Activated CD4-positive, alpha-beta T cell treated with anti-CD3 and anti-CD28 coated beads, Interleukin-2, amount 50 U/mL, for 1 hour (primary cell): Measurements from ENCODE around the gene CDK14.

Experiments used
- DNase-seq: peaks from one replicate; pipeline ENCODE4 v3.0.0-alpha.2; 2020

CDK14 gene

GRCh38 chr7:90688810-90689209 lies 92.7 kb downstream of the CDK14 start:
- no peak for DNase-seq

- DNase-seq = no peak
These were observed 93.1 kb downstream of the CDK14 start for GRCh38 chr7:90689260-90689659.

DNA sequence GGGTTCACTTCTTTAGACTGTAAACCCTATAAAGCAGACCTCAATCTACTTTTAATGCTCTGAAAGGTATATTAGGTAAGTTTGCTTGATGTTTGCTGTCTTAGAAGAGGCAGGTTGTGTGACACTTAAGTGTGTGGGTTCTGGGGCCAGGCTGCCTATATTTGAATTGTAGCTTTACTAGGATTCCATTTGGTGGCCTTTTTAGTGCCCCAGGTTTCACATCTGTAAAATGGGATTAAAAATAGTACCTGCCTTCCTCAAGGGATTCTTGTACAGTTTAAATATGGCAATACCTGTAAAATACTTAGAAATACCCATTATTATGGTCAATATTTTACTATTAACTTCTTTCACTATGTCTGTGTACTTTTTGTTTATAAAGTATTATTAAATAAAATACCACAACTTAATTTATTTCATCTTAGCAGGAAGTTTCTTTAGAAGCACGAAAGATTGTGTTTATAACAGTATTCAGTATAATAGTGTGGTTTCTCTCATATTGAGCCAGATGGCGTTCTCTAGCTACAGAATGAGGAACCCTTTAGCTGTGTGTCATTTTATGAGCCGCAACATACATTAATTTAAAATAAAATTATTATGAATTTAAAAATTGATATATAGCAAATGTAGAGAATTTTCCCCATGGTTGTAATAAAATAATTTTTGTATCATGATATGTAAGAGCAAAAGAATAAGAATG lies 94.2 kb downstream of the CDK14 start:
- DNase-seq = no peak

DNA sequence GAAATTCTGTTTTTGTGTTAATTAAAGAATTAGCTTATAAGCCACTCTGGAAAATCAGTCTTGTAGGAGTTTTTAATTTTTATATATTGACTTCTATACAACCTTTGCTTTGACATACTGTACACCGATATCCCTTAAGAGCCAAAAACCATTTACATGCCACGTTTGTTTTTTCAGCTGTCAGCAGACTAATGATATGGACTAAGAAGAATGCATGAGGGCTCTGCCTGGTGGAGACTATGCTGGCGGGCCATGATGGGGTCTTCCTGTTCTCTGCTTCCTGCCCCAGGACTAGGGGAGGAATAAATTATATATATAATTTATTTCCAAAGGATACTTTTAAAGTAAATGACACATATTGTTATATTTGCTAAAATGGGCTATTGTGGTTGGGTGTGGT lies 96.3 kb downstream of the CDK14 start:
- no peak for DNase-seq

- no peak for DNase-seq
These were observed 96.8 kb downstream of the CDK14 start for GRCh38 chr7:90692947-90693346.

DNA sequence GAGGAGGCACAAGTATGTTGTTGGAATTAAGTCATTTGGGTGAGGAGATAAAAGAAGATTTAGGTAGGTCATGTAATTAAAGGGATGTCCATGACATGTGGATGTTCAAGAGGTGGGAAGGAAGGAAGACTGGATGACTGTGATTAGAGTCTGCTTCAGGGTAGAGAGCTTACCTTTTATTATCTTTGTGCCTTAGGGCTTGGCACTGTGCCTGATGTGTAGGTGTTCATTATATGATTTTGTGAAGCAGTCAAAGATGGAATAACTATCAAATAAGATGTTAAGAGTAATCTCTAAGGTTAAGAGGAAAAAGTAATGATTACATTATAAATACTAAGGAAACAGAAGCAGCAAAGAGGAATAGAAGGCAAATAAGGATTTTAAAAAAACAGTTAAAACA lies 97.8 kb downstream of the CDK14 start:
- no peak for DNase-seq

GRCh38 chr7:90698616-90699015 lies 102.5 kb downstream of the CDK14 start:
- no peak for DNase-seq

DNA sequence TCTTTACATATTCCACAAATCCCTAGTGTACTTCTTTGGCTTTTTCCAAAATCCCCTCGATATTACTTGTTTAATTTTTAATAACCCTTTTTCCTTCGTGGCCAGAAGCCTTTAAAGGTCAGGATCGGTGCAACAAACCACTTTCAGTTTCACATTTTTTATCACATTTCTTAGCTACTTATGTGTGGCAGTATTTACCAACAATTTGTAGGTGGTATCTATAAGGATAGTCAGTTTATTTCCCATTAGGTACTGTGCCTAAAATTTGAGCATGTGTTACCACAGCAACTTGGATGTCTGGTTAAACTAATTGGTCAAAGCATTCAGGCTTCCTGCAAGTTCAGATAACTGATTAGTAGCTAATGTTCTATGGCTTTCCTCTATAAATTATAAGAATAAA lies 104.9 kb downstream of the CDK14 start:
- DNase-seq = no peak

GRCh38 chr7:90701771-90702170 lies 105.7 kb downstream of the CDK14 start:
- no peak for DNase-seq

- no peak for DNase-seq
These were observed 109.4 kb downstream of the CDK14 start for GRCh38 chr7:90705391-90706071.

DNA sequence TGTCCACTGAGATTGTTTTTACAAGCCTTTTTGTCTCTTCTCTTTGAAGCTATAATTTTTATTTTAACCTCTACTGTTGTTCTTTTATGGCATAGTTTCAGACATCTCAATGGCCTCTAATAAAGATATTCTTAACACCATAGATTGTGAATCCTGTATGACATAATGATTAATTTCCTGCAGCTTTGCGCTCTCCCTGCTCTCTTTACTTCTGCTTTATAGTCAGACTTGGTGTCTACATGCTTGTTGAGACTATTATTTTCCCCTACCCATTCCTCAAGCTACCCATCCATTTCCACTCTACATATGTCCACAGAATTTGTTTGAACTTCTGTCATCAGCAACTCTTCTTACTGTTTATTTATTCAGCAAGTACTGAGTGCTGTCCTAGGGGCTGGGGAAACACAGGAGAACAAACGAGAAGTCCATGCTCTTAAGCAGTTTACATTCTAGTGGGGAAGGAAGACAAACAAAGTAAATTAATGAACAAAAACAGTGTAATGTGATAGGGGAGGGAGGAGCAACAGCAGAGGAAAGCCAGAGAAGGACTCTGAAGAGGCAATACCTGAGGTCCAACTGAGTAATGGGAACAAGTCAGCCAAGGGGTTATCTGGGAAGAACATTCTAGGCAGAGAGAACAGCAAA lies 110.1 kb downstream of the CDK14 start:
- no peak for DNase-seq

DNA sequence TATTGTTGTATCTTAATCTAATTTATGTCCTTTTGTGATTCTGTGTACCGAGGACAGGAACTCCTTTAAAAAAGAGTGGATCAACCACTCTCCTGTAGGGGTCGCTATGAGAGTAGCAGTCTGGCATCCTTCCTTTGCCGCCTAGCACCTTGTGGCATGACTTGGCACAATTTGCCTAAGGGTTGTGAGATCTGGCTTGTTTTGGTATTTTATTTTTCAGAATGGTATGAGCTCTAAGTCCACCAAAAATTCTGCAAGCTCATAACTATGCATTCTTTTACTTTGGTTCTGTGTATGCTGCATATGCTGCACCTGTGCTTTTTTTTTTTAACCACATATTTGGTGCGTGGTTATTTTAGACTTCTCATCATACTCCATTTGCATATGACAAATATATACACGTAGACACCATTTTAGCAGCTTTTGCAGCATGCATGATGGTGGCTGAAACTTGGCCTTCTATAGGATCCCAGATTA lies 112.8 kb downstream of the CDK14 start:
- DNase-seq = no peak

DNA sequence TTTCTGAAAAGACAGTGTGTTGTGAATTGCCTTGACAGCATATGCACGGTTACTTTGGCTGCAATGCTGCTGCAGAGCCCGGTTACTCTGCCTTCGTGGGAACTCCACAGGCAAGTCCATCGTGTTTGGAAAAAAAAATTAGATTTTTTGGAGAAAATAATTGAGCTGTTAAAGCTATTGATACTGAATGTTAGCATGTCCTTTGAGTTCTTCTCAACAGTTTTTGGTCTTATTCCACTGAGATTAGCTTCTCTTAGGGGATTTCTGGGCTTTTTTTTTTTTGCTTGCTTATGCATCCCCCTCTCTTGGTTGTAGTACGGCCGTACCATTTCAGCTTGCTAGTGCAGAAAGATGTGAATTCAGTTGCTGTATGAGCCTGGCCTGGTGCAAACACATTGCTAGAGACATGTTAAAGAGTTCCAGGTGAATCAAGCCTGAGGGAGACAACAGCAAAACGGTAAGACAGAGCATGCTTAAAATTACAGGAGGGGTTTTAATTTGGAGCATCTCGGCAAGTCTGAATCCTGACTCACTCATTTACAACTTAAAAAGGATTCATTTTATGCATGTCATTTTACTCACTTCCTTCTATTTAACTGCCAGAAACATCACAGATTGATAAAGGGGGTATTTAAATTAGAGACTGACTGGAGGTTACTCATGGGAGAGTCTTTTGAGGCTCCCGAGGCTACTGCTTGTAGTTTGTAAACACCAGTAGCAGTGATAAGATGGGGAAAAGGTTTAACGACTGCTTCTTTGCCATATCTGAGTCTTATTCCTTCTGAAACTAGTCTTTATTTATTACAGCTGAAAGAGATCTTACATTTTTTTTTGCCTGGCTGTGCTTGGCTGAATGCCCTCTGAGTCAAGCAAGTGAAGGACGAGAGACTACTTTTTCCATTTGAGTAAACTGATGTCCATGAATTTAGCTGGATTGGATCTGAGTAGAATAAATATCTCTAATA lies 113.7 kb downstream of the CDK14 start:
- DNase-seq = no peak

DNA sequence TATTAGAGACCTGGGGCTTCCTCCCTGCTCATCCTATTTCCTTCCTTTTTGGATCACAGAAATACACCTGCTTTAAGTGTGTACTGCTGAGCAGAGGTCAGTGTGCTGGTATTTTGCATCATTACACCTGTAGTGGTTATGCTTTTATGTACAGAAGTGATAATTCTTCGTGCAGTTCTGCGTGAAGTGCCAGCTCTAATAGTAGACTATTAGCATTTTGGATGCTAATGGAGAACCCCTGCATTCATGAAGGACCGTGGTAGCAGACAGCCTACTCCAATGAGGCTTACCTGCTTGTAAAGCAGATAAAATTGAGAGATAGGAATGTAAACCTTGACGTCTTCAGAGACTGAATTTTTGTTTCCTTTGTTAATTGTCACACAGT lies 114.3 kb downstream of the CDK14 start:
- DNase-seq = no peak

- DNase-seq = no peak
These were observed 117.5 kb downstream of the CDK14 start for GRCh38 chr7:90713628-90714027.

- DNase-seq = no peak
These were observed 118.9 kb downstream of the CDK14 start for GRCh38 chr7:90715067-90715466.

DNA sequence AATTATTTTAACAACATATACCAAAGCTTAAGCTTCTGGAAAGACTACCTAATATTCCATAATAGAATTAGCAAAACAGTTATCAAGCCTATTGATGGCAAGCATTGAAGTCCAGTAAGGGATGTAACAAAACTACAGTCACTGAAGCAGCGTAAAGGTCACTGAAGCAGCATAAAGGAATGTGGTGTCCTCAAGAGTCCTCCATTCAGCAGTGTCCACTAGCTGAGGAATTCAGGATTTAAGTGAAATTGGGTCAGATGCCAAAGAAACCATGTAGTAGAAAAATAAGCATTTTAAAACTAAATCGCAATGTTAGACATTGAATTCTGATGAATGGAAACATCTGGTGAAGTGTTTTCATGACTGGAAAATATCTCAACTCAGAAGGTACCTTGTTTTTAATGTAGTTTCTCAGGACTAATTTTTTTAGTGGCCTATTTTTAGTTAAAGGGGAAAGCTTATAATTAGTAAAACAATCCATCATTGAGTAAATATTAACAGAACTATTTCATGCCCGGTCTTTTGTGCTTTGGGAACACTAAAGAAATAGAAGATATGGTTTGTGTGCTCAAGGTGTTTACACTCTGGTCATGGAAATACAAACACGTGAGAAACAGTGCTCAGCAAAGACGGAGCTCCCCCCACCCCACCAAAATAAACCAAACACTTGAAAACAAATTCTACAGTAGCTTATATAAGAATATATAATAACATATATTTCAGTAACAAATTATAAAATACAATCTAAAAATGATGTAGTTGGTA lies 121.4 kb downstream of the CDK14 start:
- no peak for DNase-seq

DNA sequence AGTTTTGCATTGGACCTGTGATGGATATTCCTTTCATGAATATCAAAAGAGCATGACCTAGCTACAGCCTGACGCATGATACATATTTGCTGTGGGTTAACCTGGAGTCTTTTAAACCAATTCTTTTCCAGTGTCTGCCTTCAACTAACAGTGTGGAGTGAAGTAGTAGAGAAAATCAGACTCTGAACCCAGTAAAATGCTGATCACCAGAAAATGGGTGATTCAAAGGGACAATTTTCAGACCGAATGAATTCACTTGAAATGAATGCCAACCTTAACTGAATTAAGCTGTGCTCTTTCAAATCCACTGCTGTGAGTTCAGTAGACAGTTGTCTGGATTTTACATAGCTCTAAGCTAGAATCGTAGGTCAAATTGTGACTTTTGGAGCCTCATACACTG lies 123.0 kb downstream of the CDK14 start:
- no peak for DNase-seq

GRCh38 chr7:90720984-90721760 lies 125.1 kb downstream of the CDK14 start:
- no peak for DNase-seq

DNA sequence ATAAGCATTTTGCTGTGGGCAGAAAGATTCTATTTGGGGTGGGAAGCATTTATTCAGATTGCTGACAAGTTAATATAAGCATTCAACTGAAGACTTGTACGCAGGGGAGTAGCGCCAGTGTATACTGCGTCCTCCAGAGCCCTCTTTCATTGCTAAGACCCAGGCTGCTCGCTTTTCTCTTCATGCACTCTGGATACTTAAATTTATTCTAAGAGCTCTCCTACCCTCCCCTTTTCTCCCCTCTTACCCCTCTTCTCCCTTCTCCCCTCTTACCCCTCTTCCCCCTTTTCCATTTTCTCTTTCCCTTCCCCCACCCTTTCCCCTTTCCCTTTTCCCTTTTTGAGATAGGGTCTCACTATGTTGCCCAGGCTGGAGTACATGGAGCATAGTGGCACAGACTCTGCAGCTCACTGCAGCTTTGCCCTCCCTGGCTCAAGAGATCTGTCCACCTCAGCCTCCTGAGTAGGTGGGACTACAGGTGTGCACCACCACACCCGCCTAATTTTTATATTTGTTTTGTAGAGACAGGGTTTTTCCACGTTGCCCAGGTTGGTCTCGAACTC lies 125.8 kb downstream of the CDK14 start:
- DNase-seq = no peak

- DNase-seq = no peak
These were observed 127.1 kb downstream of the CDK14 start for GRCh38 chr7:90723233-90723632.
